GM23338 (cell line): ENCODE measurements around the gene OSER1. TPM values are rescaled to one million over a fixed set of nuclear protein-coding genes. Genes with fewer than 3 reads are reported as not detected.
A peak's percentile ranks its signal among the peaks of the same experiment; 100 is the strongest.

ENCODE experiments used
- ATAC-seq: fragments of 200-7000 bp; cut with Tn5 transposase; 3 replicates; pipeline ENCODE4 v1.9.1; 2020
- DNase-seq: peaks from one replicate; pipeline ENCODE4 v3.0.0-alpha.2; 2015; ENCODE audit warnings: low spot score
- H2AFZ ChIP-seq: fragments of 200-600 bp; sonication (generic); 2 replicates; pipeline ENCODE4 v1.8.0; 2016; ENCODE audit warnings: antibody characterized with exemption, mild to moderate bottlenecking, moderate library complexity
- H3F3A ChIP-seq: fragments of 200-600 bp; sonication (generic); replicated peaks from 2 replicates; pipeline ENCODE4 v1.8.0; 2017; ENCODE audit warnings: antibody characterized with exemption, mixed run types, low read depth
- H3K27ac ChIP-seq: fragments of 200-600 bp; sonication (generic); 2 replicates; pipeline ENCODE4 v1.6.1; 2016; ENCODE audit warnings: low read depth
- H3K27me3 ChIP-seq: fragments of 200-600 bp; sonication (generic); 2 replicates; pipeline ENCODE4 v1.8.0; 2016; ENCODE audit warnings: mild to moderate bottlenecking, mixed run types, moderate library complexity; ENCODE audit not compliant: insufficient read depth
- H3K36me3 ChIP-seq: fragments of 200-600 bp; sonication (generic); 2 replicates; pipeline ENCODE4 v1.8.0; 2016; ENCODE audit warnings: mild to moderate bottlenecking; ENCODE audit not compliant: insufficient read depth
- H3K4me1 ChIP-seq: fragments of 200-600 bp; sonication (generic); 2 replicates; pipeline ENCODE4 v1.8.0; 2016; ENCODE audit warnings: mild to moderate bottlenecking, moderate library complexity; ENCODE audit not compliant: insufficient read depth
- H3K4me2 ChIP-seq: fragments of 200-600 bp; sonication (generic); 2 replicates; pipeline ENCODE4 v1.7.1; 2017; ENCODE audit warnings: mixed run types
- H3K4me3 ChIP-seq: fragments of 200-600 bp; sonication (generic); 2 replicates; pipeline ENCODE4 v1.6.1; 2016; ENCODE audit warnings: mixed run types
- H3K79me2 ChIP-seq: fragments of 200-600 bp; sonication (generic); replicated peaks from 2 replicates; pipeline ENCODE4 v1.8.0; 2017; ENCODE audit warnings: mild to moderate bottlenecking; ENCODE audit not compliant: insufficient read depth
- H3K9me2 ChIP-seq: fragments of 200-600 bp; sonication (generic); 2 replicates; pipeline ENCODE4 v1.8.0; 2017; ENCODE audit not compliant: insufficient read depth
- H4K20me1 ChIP-seq: fragments of 200-600 bp; sonication (generic); replicated peaks from 2 replicates; pipeline ENCODE4 v1.8.0; 2017; ENCODE audit warnings: mild to moderate bottlenecking; ENCODE audit not compliant: insufficient read depth
- H3K27ac Mint-ChIP-seq: 2 replicates; pipeline ENCODE4 v1.8.0; 2020; ENCODE audit warnings: inconsistent platforms, mild to moderate bottlenecking, moderate library complexity, mixed read lengths
- H3K27me3 Mint-ChIP-seq: 3 replicates; pipeline ENCODE4 v1.8.0; 2022; ENCODE audit warnings: low read depth, mild to moderate bottlenecking, moderate library complexity, mixed read lengths, inconsistent platforms; ENCODE audit not compliant: insufficient read depth, poor library complexity
- H3K36me3 Mint-ChIP-seq: 3 replicates; pipeline ENCODE4 v1.8.0; 2021; ENCODE audit warnings: low read depth, mild to moderate bottlenecking, inconsistent platforms, moderate library complexity, mixed read lengths
- H3K4me1 Mint-ChIP-seq: 3 replicates; pipeline ENCODE4 v1.8.0; 2020; ENCODE audit warnings: mild to moderate bottlenecking, inconsistent platforms, mixed read lengths
- H3K4me3 Mint-ChIP-seq: 3 replicates; pipeline ENCODE4 v1.8.0; 2021; ENCODE audit warnings: moderate library complexity, mild to moderate bottlenecking, inconsistent platforms, mixed read lengths
- H3K9me3 Mint-ChIP-seq: 3 replicates; pipeline ENCODE4 v1.8.0; 2020; ENCODE audit warnings: moderate library complexity, mild to moderate bottlenecking, inconsistent platforms, mixed read lengths
- CTCF ChIP-seq, 2 experiments: fragments of 200-600 bp in 1 of 2; sonication (generic) in 1 of 2; conservative IDR thresholded peaks; 2 replicates each; pipeline versions ENCODE4 v1.5.1 to v1.6.1; 2016 to 2017; ENCODE audit warnings: antibody characterized with exemption in 2 of 2, low read depth in 2 of 2, mild to moderate bottlenecking in 2 of 2, moderate library complexity in 1 of 2
- REST ChIP-seq: IDR thresholded peaks from one replicate; pipeline ENCODE4 v1.6.1; 2018; ENCODE audit warnings: antibody characterized with exemption; ENCODE audit not compliant: unreplicated experiment
- ZNF331 ChIP-seq: fragments of 250-450 bp; sonication (Bioruptor Pico); IDR thresholded peaks from 2 replicates; pipeline ENCODE4 v1.5.0; 2020; ENCODE audit warnings: low read depth, mild to moderate bottlenecking, moderate library complexity
- polyA plus RNA-seq: library from polyadenylated mRNA; unstranded; fragments of >200 nt; fragmentation: Nextera tagmentation; extraction: Ambion mirVana; gene quantifications from 2 replicates; pipeline ENCODE4 v1.2.1, GENCODE V29; 2016
- total RNA-seq: library from RNA; depleted of rRNA; stranded (reverse); fragments of >200 nt; shearing (Covaris generic); gene quantifications from 2 replicates; pipeline ENCODE4 v1.2.3, GENCODE V29; 2014

Gene OSER1
- total and polyA plus RNA-seq, 2 experiments from 2014 or later: 25.2 to 31.1 TPM

- no peak for TF ChIP-seq CTCF (conservative IDR thresholded peaks at IDR 0.05; ENCODE audit: low read depth in 2 of 2)
These were observed 43.5 kb upstream of the OSER1 start (continued) for GRCh38 chr20:44254073-44254472.

GRCh38 chr20:44253528-44253927 lies 43.0 kb upstream of the OSER1 start:
- Histone ChIP-seq H3K79me2 (no peaks in the 10 kb centered on the region), H2AFZ (no peak overlapping the region), H3K36me3 (no peaks in the 10 kb centered on the region), H3K4me1 (no peaks in the 10 kb centered on the region), H3K4me3 (no peak overlapping the region), H3K27ac (no peak overlapping the region), H3F3A (no peaks in the 10 kb centered on the region), H4K20me1 (peaks cover 2% of the 10 kb centered on the region), H3K27me3 (no peaks in the 10 kb centered on the region), H3K9me2 (no peaks in the 10 kb centered on the region), H3K4me2 (no peak overlapping the region)
- Mint-ChIP-seq H3K36me3 (no peaks in the 10 kb centered on the region), H3K4me1 (peaks cover 11% of the 10 kb centered on the region), H3K9me3 (no peaks in the 10 kb centered on the region), H3K27me3 (peaks cover under 1% of the 10 kb centered on the region), H3K4me3 (no peak overlapping the region), H3K27ac (no peak overlapping the region)
- TF ChIP-seq CTCF (conservative IDR thresholded peaks at IDR 0.05; ENCODE audit: low read depth in 2 of 2) (peak; percentile 24 to 30; a peak in 2 of 4 replicates), ZNF331 (CRISPR knock-in tag) (no peak)
- ATAC-seq: peak; percentile 84
- DNase-seq: no peak

DNA sequence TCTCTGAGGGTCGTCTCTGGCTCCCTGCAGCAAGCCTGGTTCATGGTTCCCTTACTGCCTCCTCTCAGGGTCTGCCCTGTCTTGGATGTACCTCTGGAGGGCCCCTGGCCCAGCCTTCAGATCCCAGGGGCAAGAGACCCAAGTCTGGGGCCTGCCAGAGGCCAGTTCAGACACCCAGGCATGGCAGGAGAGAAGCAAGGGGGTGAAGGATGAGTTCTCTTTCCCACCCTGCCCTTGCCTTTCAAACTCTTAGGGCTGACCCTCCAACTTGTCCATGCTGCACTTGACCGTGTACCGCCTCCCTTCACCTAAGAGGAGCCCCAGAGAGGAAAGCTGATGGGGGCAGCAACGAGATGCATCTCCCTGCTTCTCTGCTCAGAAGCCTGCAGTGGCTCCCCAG lies 40.7 kb upstream of the OSER1 start:
- Histone ChIP-seq H3F3A (no peaks in the 10 kb centered on the region), H4K20me1 (peaks cover 5% of the 10 kb centered on the region), H3K27ac (no peak overlapping the region), H2AFZ (no peak overlapping the region), H3K4me2 (no peak overlapping the region), H3K36me3 (no peaks in the 10 kb centered on the region), H3K9me2 (no peaks in the 10 kb centered on the region), H3K4me3 (no peak overlapping the region), H3K79me2 (no peaks in the 10 kb centered on the region), H3K4me1 (peaks cover 5% of the 10 kb centered on the region), H3K27me3 (peaks cover 6% of the 10 kb centered on the region; the same call in 1 of the 2 replicates)
- no peaks in the 10 kb centered on the region for H3K9me3 Mint-ChIP-seq
- peaks cover 7% of the 10 kb centered on the region for H3K27me3 Mint-ChIP-seq
- H3K4me3 Mint-ChIP-seq: no peak overlapping the region
- ATAC-seq: no peak
- no peaks in the 10 kb centered on the region for H3K36me3 Mint-ChIP-seq
- no peak overlapping the region for H3K27ac Mint-ChIP-seq
- TF ChIP-seq REST: no peak
- DNase-seq: no peak
- peaks cover 16% of the 10 kb centered on the region for H3K4me1 Mint-ChIP-seq
